Peyer's patch (tissue), 4 donors: Measurements from ENCODE around the gene DIP2B.

Experiments used
- CTCF ChIP-seq, 6 experiments: fragments of 450-650 bp in 4 of 6; fragments of 200-600 bp in 2 of 6; sonication (generic) in 1 of 6; IDR thresholded peaks; one replicate each; pipeline ENCODE4 v1.5.1; 2017 to 2019; ENCODE audit warnings: antibody characterized with exemption in 6 of 6, mild to moderate bottlenecking in 3 of 6, moderate library complexity in 1 of 6
- POLR2A ChIP-seq, 2 donors: fragments of 450-650 bp; IDR thresholded peaks; one replicate each; pipeline ENCODE4 v1.5.1; 2017; ENCODE audit warnings: antibody characterized with exemption in 2 of 2, mild to moderate bottlenecking in 2 of 2, moderate library complexity in 2 of 2

- TF ChIP-seq CTCF (IDR thresholded peaks at IDR 0.05) (no peak), POLR2A (IDR thresholded peaks at IDR 0.05) (no peak)
These were observed 10.8 kb downstream of the DIP2B start for GRCh38 chr12:50515587-50515986.
